Astrocyte (in vitro differentiated cells and primary cell): Measurements from ENCODE around the gene LIPJ. TPM values are rescaled to one million over a fixed set of nuclear protein-coding genes. Genes with fewer than 3 reads are reported as not detected.

ENCODE experiments used
- DNase-seq: peaks from one replicate; pipeline ENCODE4 v3.0.0-alpha.2; 2010; ENCODE audit warnings: low read depth
- FAIRE-seq: peaks from 2 replicates; lab custom pipeline; 2011; peaks lifted over from hg19 to GRCh38; lab: Jason Lieb, UNC
- H2AFZ ChIP-seq: 2 replicates; pipeline ENCODE4 v1.6.0; 2012; ENCODE audit warnings: low read depth, low read length, inconsistent platforms
- H3K27ac ChIP-seq: 2 replicates; pipeline ENCODE4 v1.5.1; 2011; ENCODE audit warnings: low read depth, low read length, inconsistent platforms
- H3K27me3 ChIP-seq: 2 replicates; pipeline ENCODE4 v1.6.0; 2011; ENCODE audit warnings: low read length, inconsistent platforms; ENCODE audit not compliant: insufficient read depth
- H3K36me3 ChIP-seq: 2 replicates; pipeline ENCODE4 v1.5.1; 2011; ENCODE audit warnings: low read length, inconsistent platforms; ENCODE audit not compliant: insufficient read depth
- H3K4me1 ChIP-seq: 2 replicates; pipeline ENCODE4 v1.5.1; 2011; ENCODE audit warnings: low read length, inconsistent platforms; ENCODE audit not compliant: insufficient read depth
- H3K4me2 ChIP-seq: 2 replicates; pipeline ENCODE4 v1.6.0; 2012; ENCODE audit warnings: low read length, inconsistent platforms
- H3K4me3 ChIP-seq: 2 replicates; pipeline ENCODE4 v1.5.1; 2011; ENCODE audit warnings: low read depth, mild to moderate bottlenecking, low read length, inconsistent platforms; ENCODE audit not compliant: insufficient read depth
- H3K79me2 ChIP-seq: 2 replicates; pipeline ENCODE4 v1.6.0; 2012; ENCODE audit warnings: mild to moderate bottlenecking, low read length, inconsistent platforms; ENCODE audit not compliant: insufficient read depth
- H3K9ac ChIP-seq: 2 replicates; pipeline ENCODE4 v1.6.0; 2012; ENCODE audit warnings: mild to moderate bottlenecking, low read length, inconsistent platforms
- H3K9me3 ChIP-seq: 2 replicates; pipeline ENCODE4 v1.5.1; 2012; ENCODE audit warnings: low read depth, mild to moderate bottlenecking, low read length, inconsistent platforms; ENCODE audit not compliant: insufficient read depth
- H4K20me1 ChIP-seq: 2 replicates; pipeline ENCODE4 v1.6.0; 2012; ENCODE audit warnings: low read length, inconsistent platforms; ENCODE audit not compliant: insufficient read depth
- H3K27ac Mint-ChIP-seq: one replicate; pipeline ENCODE4 v1.8.0; 2021; ENCODE audit warnings: mild to moderate bottlenecking, mixed read lengths; ENCODE audit not compliant: unreplicated experiment
- H3K27me3 Mint-ChIP-seq: one replicate; pipeline ENCODE4 v1.8.0; 2021; ENCODE audit warnings: low read depth, mixed read lengths; ENCODE audit not compliant: unreplicated experiment
- H3K36me3 Mint-ChIP-seq: one replicate; pipeline ENCODE4 v1.8.0; 2021; ENCODE audit warnings: low read depth, mixed read lengths; ENCODE audit not compliant: unreplicated experiment
- H3K4me1 Mint-ChIP-seq: one replicate; pipeline ENCODE4 v1.8.0; 2021; ENCODE audit warnings: low read depth, mixed read lengths; ENCODE audit not compliant: unreplicated experiment
- H3K4me3 Mint-ChIP-seq: one replicate; pipeline ENCODE4 v1.8.0; 2021; ENCODE audit warnings: mild to moderate bottlenecking, moderate library complexity, mixed read lengths; ENCODE audit not compliant: unreplicated experiment
- H3K9me3 Mint-ChIP-seq: one replicate; pipeline ENCODE4 v1.8.0; 2021; ENCODE audit warnings: mild to moderate bottlenecking, mixed read lengths; ENCODE audit not compliant: unreplicated experiment
- CTCF ChIP-seq: IDR thresholded peaks from 2 replicates; pipeline ENCODE4 v1.5.1; 2011; ENCODE audit warnings: low read depth, mild to moderate bottlenecking, inconsistent platforms, low read length, moderate library complexity; ENCODE audit not compliant: insufficient read depth
- EZH2 ChIP-seq: IDR thresholded peaks from 2 replicates; pipeline ENCODE4 v1.6.1; 2012; ENCODE audit warnings: mild to moderate bottlenecking, low read length, inconsistent platforms; ENCODE audit not compliant: insufficient read depth
- total RNA-seq: library from RNA; stranded (reverse); gene quantifications from 2 replicates; pipeline ENCODE4 v1.2.1, GENCODE V29; 2021

LIPJ gene
- total RNA-seq, 1 donor from 2014 or later, result not detected

GRCh38 chr10:88544140-88544870, 42.3 kb upstream of the LIPJ start:
- H3K4me1 ChIP-seq, result no peaks in the 10 kb centered on the region
- no peak overlapping the region for H3K4me3 ChIP-seq
- H3K27ac Mint-ChIP-seq, result peak overlapping the region; percentile 83
- no peaks in the 10 kb centered on the region for H3K9me3 ChIP-seq
- no peaks in the 10 kb centered on the region for H3K27me3 Mint-ChIP-seq
- H3K36me3 ChIP-seq, result no peaks in the 10 kb centered on the region
- DNase-seq (no peak), FAIRE-seq (peak; percentile 60)
- no peaks in the 10 kb centered on the region for H3K9me3 Mint-ChIP-seq
- H3K4me2 ChIP-seq, result no peak overlapping the region
- peaks cover 36% of the 10 kb centered on the region for H3K4me1 Mint-ChIP-seq
- no peaks in the 10 kb centered on the region for H3K36me3 Mint-ChIP-seq
- no peak overlapping the region for H2AFZ ChIP-seq
- no peaks in the 10 kb centered on the region for H3K27me3 ChIP-seq
- no peak overlapping the region for H3K27ac ChIP-seq
- H3K4me3 Mint-ChIP-seq, result no peak overlapping the region
- H3K9ac ChIP-seq, result no peak overlapping the region
- no peaks in the 10 kb centered on the region for H4K20me1 ChIP-seq
- no peaks in the 10 kb centered on the region for H3K79me2 ChIP-seq
- TF ChIP-seq CTCF (no peak), EZH2 (no peak)

GRCh38 chr10:88545359-88545758, 41.2 kb upstream of the LIPJ start:
- no peaks in the 10 kb centered on the region for H3K79me2 ChIP-seq
- H4K20me1 ChIP-seq, result no peaks in the 10 kb centered on the region
- Mint-ChIP-seq H3K4me3 (no peak overlapping the region), H3K36me3 (no peaks in the 10 kb centered on the region), H3K4me1 (peaks cover 33% of the 10 kb centered on the region), H3K27ac (no peak overlapping the region), H3K27me3 (no peaks in the 10 kb centered on the region), H3K9me3 (no peaks in the 10 kb centered on the region)
- H3K27ac ChIP-seq, result no peak overlapping the region
- TF ChIP-seq CTCF (no peak), EZH2 (no peak)
- H3K4me1 ChIP-seq, result no peaks in the 10 kb centered on the region
- H3K9me3 ChIP-seq, result no peaks in the 10 kb centered on the region
- H3K36me3 ChIP-seq, result no peaks in the 10 kb centered on the region
- FAIRE-seq (no peak), DNase-seq (no peak)
- no peak overlapping the region for H3K4me3 ChIP-seq
- H3K9ac ChIP-seq, result no peak overlapping the region
- H3K4me2 ChIP-seq, result no peak overlapping the region
- no peaks in the 10 kb centered on the region for H3K27me3 ChIP-seq
- no peak overlapping the region for H2AFZ ChIP-seq

- FAIRE-seq, result no peak
Observed at GRCh38 chr10:88546497-88546896, 40.1 kb upstream of the LIPJ start.

More at GRCh38 chr10:88546497-88546896, 40.1 kb upstream of the LIPJ start:
- no peaks in the 10 kb centered on the region for H3K36me3 ChIP-seq
- Mint-ChIP-seq H3K4me3 (no peak overlapping the region), H3K36me3 (no peaks in the 10 kb centered on the region), H3K27me3 (no peaks in the 10 kb centered on the region), H3K27ac (no peak overlapping the region), H3K9me3 (no peaks in the 10 kb centered on the region), H3K4me1 (peaks cover 29% of the 10 kb centered on the region)
- no peaks in the 10 kb centered on the region for H3K79me2 ChIP-seq
- H3K4me3 ChIP-seq, result no peak overlapping the region
- no peak overlapping the region for H2AFZ ChIP-seq
- no peaks in the 10 kb centered on the region for H3K4me1 ChIP-seq
- H3K4me2 ChIP-seq, result no peak overlapping the region
- no peak overlapping the region for H3K9ac ChIP-seq
- no peaks in the 10 kb centered on the region for H3K27me3 ChIP-seq
- no peak overlapping the region for H3K27ac ChIP-seq
- H4K20me1 ChIP-seq, result no peaks in the 10 kb centered on the region
- H3K9me3 ChIP-seq, result no peaks in the 10 kb centered on the region
- TF ChIP-seq EZH2 (no peak), CTCF (no peak)
- DNase-seq, result no peak
